Measurements from ENCODE around the gene RAB3GAP2. TPM values are rescaled to one million over a fixed set of nuclear protein-coding genes. Genes with fewer than 3 reads are reported as not detected.
"Not testable (repeated sequence)": the region's sequence is repeated elsewhere in the genome, so short reads cannot be mapped to it uniquely, and the experiment has no call there.

The RAB3GAP2 gene
- total RNA-seq, 2 experiments from 2014 or later = 34.7 to 39.4 TPM

- intact Hi-C loops (cut with DNase I, micrococcal nuclease) = no loop called here
- Histone ChIP-seq H3K4me1 (ENCODE audit: insufficient read depth, low read length) (peaks cover 6% of the 10 kb centered on the region), H3K27me3 (ENCODE audit: control insufficient read depth in 1 of 2, insufficient read depth in 2 of 2, low read length in 2 of 2) (no peaks in the 10 kb centered on the region), H3K4me3 (ENCODE audit: low read length) (no peak overlapping the region), H3K9me3 (ENCODE audit: control insufficient read depth in 1 of 2, insufficient read depth in 1 of 2, low read length in 2 of 2) (no peaks in the 10 kb centered on the region), H3K36me3 (ENCODE audit: insufficient read depth, low read length) (peaks cover 58% of the 10 kb centered on the region), H3K27ac (ENCODE audit: low read depth in 1 of 2, low read length in 2 of 2) (no peak overlapping the region)
- H3K4me1 Mint-ChIP-seq (ENCODE audit: low read depth) = peaks cover 25% of the 10 kb centered on the region
- ChIA-PET CTCF (interaction anchor here (1.3 kb wide), 1 partner anchor 9 kb away, joined by 4 read pairs; no protein-coding TSS in a partner anchor), POLR2A (no interaction called here)
- peak overlapping the region; percentile 55 for H3K27ac Mint-ChIP-seq
- ATAC-seq (ENCODE audit: poor library complexity) (no peak), DNase-seq (no peak)
- no peak for TF ChIP-seq CTCF (IDR thresholded peaks at IDR 0.05)
- H3K9me3 Mint-ChIP-seq = no peaks in the 10 kb centered on the region
- H3K36me3 Mint-ChIP-seq (ENCODE audit: low read depth) = peaks cover 84% of the 10 kb centered on the region
- no peak overlapping the region for H3K4me3 Mint-ChIP-seq
- H3K27me3 Mint-ChIP-seq = no peaks in the 10 kb centered on the region
Measured at GRCh38 chr1:220159041-220159440, 113.2 kb downstream of the RAB3GAP2 start.

GRCh38 chr1:220158530-220158929 lies 113.7 kb downstream of the RAB3GAP2 start:
- H3K27me3 ChIP-seq (ENCODE audit: control insufficient read depth in 1 of 2, insufficient read depth in 2 of 2, low read length in 2 of 2); H3K27me3 Mint-ChIP-seq; DNase-seq; H3K4me3 ChIP-seq (ENCODE audit: low read length); H3K4me1 ChIP-seq (ENCODE audit: insufficient read depth, low read length); H3K4me3 Mint-ChIP-seq; intact Hi-C loops (cut with DNase I, micrococcal nuclease); CTCF ChIA-PET; H3K27ac ChIP-seq (ENCODE audit: low read depth in 1 of 2, low read length in 2 of 2); H3K9me3 Mint-ChIP-seq; H3K9me3 ChIP-seq (ENCODE audit: control insufficient read depth in 1 of 2, insufficient read depth in 1 of 2, low read length in 2 of 2); ATAC-seq (ENCODE audit: poor library complexity); POLR2A ChIA-PET: not testable (repeated sequence)
- Mint-ChIP-seq H3K4me1 (ENCODE audit: low read depth) (peaks cover 25% of the 10 kb centered on the region), H3K27ac (peak overlapping the region; percentile 55), H3K36me3 (ENCODE audit: low read depth) (peaks cover 85% of the 10 kb centered on the region)
- peaks cover 60% of the 10 kb centered on the region for H3K36me3 ChIP-seq (ENCODE audit: insufficient read depth, low read length)

GRCh38 chr1:220157738-220158137 lies 114.5 kb downstream of the RAB3GAP2 start:
- no peak for DNase-seq
- H3K4me3 Mint-ChIP-seq = no peak overlapping the region
- intact Hi-C loops (cut with DNase I, micrococcal nuclease) = no loop called here
- H3K27me3 Mint-ChIP-seq = no peaks in the 10 kb centered on the region
- Histone ChIP-seq H3K36me3 (ENCODE audit: insufficient read depth, low read length) (peaks cover 65% of the 10 kb centered on the region), H3K4me3 (ENCODE audit: low read length) (no peak overlapping the region), H3K9me3 (ENCODE audit: control insufficient read depth in 1 of 2, insufficient read depth in 1 of 2, low read length in 2 of 2) (no peaks in the 10 kb centered on the region), H3K27ac (ENCODE audit: low read depth in 1 of 2, low read length in 2 of 2) (no peak overlapping the region), H3K27me3 (ENCODE audit: control insufficient read depth in 1 of 2, insufficient read depth in 2 of 2, low read length in 2 of 2) (no peaks in the 10 kb centered on the region), H3K4me1 (ENCODE audit: insufficient read depth, low read length) (peaks cover 6% of the 10 kb centered on the region)
- peak overlapping the region; percentile 67 for H3K27ac Mint-ChIP-seq
- POLR2A ChIA-PET = interaction anchor here (0.6 kb wide), 2 partner anchors 67 to 466 kb away, joined by 3 read pairs; no protein-coding TSS in a partner anchor
- ATAC-seq (ENCODE audit: poor library complexity) = no peak
- no peaks in the 10 kb centered on the region for H3K9me3 Mint-ChIP-seq
- CTCF ChIA-PET = no interaction called here
- no peak for TF ChIP-seq CTCF (IDR thresholded peaks at IDR 0.05)
- peaks cover 25% of the 10 kb centered on the region for H3K4me1 Mint-ChIP-seq (ENCODE audit: low read depth)
- H3K36me3 Mint-ChIP-seq (ENCODE audit: low read depth) = peaks cover 91% of the 10 kb centered on the region

GRCh38 chr1:220156620-220157146 lies 115.6 kb downstream of the RAB3GAP2 start:
- Mint-ChIP-seq H3K27ac (peak overlapping the region; percentile 67), H3K36me3 (ENCODE audit: low read depth) (peaks cover 87% of the 10 kb centered on the region), H3K4me3 (no peak overlapping the region), H3K9me3 (no peaks in the 10 kb centered on the region), H3K4me1 (ENCODE audit: low read depth) (peaks cover 25% of the 10 kb centered on the region), H3K27me3 (no peaks in the 10 kb centered on the region)
- Histone ChIP-seq H3K4me3 (ENCODE audit: low read length) (no peak overlapping the region), H3K27me3 (ENCODE audit: control insufficient read depth in 1 of 2, insufficient read depth in 2 of 2, low read length in 2 of 2) (no peaks in the 10 kb centered on the region), H3K9me3 (ENCODE audit: control insufficient read depth in 1 of 2, insufficient read depth in 1 of 2, low read length in 2 of 2) (no peaks in the 10 kb centered on the region), H3K27ac (ENCODE audit: low read depth in 1 of 2, low read length in 2 of 2) (no peak overlapping the region), H3K36me3 (ENCODE audit: insufficient read depth, low read length) (peaks cover 68% of the 10 kb centered on the region), H3K4me1 (ENCODE audit: insufficient read depth, low read length) (peaks cover 6% of the 10 kb centered on the region)
- ChIA-PET POLR2A (no interaction called here), CTCF (no interaction called here)
- no peak for TF ChIP-seq CTCF (IDR thresholded peaks at IDR 0.05)
- DNase-seq (peak in 1 of 14 experiments; percentile 40), ATAC-seq (ENCODE audit: poor library complexity) (no peak)
- intact Hi-C loops (cut with DNase I, micrococcal nuclease) = no loop called here

All from CD4-positive, alpha-beta T cell (primary cell).